Activated CD4-positive, alpha-beta T cell treated with anti-CD3 and anti-CD28 coated beads, Interleukin-2, amount 10 ng/mL, durations not matched to agents 24 days and 14 days (primary cell): ENCODE results near the gene MED13L. TPM values are rescaled to one million over a fixed set of nuclear protein-coding genes. Genes with fewer than 3 reads are reported as not detected.

Experiments used
- DNase-seq: peaks from one replicate; pipeline ENCODE4 v3.0.0; 2022
- H3K27ac Mint-ChIP-seq: one replicate; pipeline ENCODE4 v1.8.0; 2022; ENCODE audit warnings: mild to moderate bottlenecking, mixed read lengths
- H3K27me3 Mint-ChIP-seq: one replicate; pipeline ENCODE4 v1.8.0; 2022; ENCODE audit warnings: mixed read lengths
- H3K36me3 Mint-ChIP-seq: one replicate; pipeline ENCODE4 v1.8.0; 2022; ENCODE audit warnings: low read depth, mild to moderate bottlenecking, mixed read lengths
- H3K4me1 Mint-ChIP-seq: one replicate; pipeline ENCODE4 v1.8.0; 2021; ENCODE audit warnings: mixed read lengths
- H3K4me3 Mint-ChIP-seq: one replicate; pipeline ENCODE4 v1.8.0; 2022; ENCODE audit warnings: mild to moderate bottlenecking, moderate library complexity, mixed read lengths
- H3K9me3 Mint-ChIP-seq: one replicate; pipeline ENCODE4 v1.8.0; 2021; ENCODE audit warnings: mixed read lengths
- intact Hi-C: fragments of 100-400 bp; cut with micrococcal nuclease; formaldehyde crosslinking; loops from one replicate; pipeline ENCODE4 v1.15.1; 2023
- total RNA-seq: library from RNA; stranded (reverse); gene quantifications from 2 replicates; pipeline ENCODE4 v1.2.3, GENCODE V29; 2022

The MED13L gene
- total RNA-seq, 1 donor from 2014 or later = 62.9 TPM

DNA sequence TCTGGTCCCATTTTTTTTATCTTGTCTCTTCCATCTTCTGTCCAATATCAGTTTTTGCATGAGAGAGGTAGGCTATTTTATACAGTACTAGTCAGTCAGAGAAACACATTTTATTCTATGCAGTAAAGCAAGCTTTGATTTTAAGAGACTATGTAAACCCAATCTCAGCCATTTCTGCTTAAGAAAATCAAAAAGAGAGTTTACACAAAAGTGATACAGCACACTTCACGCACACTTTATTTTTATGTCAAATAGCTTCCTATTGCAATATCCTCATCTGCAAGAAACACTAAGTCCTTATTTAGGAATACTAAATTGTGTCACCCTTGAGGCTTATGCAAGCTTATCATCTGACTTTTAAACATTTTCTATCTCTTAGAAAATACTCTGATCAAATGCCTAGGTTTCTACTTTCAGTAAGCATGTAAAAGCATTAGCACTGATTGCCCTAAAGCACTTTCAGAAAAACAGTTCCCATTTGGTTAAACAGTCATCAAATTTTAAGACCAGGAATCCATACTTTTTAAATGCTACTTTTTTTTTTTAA is 78.3 kb downstream of the MED13L start:
- Mint-ChIP-seq H3K27ac (no peak overlapping the region), H3K36me3 (peaks cover 7% of the 10 kb centered on the region), H3K4me3 (no peak overlapping the region), H3K27me3 (no peaks in the 10 kb centered on the region), H3K9me3 (no peaks in the 10 kb centered on the region), H3K4me1 (peaks cover 27% of the 10 kb centered on the region)
- DNase-seq = no peak
- intact Hi-C loops = no loop called here

DNA sequence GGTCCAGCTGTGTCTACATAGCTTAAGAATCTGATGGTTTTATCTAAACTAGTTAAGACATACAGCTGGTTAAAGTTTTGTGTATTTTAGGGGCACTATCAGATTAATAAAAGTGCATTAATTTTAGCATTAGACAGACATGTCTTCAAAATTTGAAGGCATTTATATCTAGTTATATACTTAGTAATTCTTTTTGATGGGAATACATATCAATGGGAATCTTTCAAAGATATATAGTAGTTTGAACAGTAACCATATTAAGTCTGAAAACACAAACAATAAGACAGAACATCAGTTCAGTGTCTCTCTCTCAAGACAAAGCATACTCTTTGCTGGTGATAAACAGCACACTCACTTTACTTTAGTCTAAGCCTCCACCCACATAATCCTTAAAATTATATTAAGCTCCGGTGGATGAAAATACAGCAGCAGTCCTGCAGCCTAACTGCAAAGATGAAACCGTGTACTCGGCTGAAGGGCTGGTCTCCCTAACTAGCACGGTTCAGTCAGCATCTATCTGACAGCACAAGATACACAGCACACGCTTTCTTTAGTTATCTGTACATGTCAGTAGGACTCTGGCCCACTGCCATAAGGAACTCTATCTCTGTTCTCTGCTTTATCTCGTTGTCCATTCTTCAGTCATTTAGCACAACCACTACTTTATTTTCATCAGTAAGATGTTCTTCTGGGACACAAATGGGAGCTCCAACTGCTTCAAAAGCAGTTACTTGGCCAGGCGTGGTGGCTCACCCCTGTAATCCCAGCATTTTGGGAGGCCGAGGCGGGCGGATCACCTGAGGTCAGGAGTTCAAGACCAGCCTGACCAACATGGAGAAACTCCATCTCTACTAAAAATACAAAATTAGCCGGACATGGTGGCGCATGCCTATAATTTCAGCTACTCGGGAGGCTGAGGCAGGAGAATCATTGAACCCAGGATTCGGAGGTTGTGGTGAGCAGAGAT is 80.5 kb downstream of the MED13L start:
- no peaks in the 10 kb centered on the region for H3K27me3 Mint-ChIP-seq
- H3K36me3 Mint-ChIP-seq = peaks cover 5% of the 10 kb centered on the region
- peaks cover 32% of the 10 kb centered on the region for H3K4me1 Mint-ChIP-seq
- H3K4me3 Mint-ChIP-seq = no peak overlapping the region
- DNase-seq = no peak
- intact Hi-C loops = no loop called here
- H3K27ac Mint-ChIP-seq = no peak overlapping the region
- H3K9me3 Mint-ChIP-seq = no peaks in the 10 kb centered on the region

DNA sequence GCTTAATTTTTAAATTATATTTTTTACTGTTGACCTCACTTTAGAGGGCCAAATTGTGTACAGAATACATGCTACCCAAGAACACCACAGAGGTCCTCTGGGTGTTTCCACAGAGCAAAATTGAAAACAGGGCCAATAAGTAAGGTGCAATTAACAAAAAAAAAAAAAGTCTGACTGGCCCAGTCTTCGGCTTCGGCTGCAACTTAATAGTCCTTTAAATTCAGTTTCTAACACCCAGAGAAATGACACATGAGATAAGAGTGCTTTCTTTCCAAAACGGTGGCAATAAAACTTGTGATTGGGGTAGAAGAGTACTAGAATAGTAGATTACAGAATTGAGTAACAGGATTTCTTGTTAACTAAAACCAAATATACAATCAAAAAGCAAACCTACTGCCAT is 81.3 kb downstream of the MED13L start:
- no peak overlapping the region for H3K4me3 Mint-ChIP-seq
- H3K36me3 Mint-ChIP-seq = peaks cover 3% of the 10 kb centered on the region
- no peaks in the 10 kb centered on the region for H3K27me3 Mint-ChIP-seq
- H3K9me3 Mint-ChIP-seq = no peaks in the 10 kb centered on the region
- H3K27ac Mint-ChIP-seq = no peak overlapping the region
- H3K4me1 Mint-ChIP-seq = peaks cover 32% of the 10 kb centered on the region
- DNase-seq = no peak
- intact Hi-C loops = no loop called here

DNA sequence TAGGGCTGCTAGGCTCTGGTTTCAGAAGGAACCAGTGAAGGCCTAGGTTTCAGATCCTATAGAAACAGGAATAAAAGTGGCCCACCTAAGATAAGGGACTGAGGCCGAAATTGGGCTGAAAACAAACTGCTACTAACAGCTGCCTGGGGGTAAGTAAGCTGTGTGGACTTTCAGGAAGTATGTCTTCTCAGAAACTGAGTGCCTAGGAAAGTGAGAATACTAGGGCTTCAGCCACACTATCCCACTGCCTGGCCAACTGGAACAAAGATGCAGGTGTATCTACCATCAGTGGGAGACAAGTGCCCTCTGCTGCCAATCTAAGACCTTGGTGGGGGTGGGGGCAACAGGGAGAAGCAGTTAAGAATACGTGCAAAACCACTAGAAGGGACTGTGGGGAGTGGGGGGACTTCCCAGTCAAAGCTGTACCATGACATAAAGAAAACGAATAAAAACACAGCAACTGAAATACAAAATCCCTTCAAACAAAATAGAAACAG is 82.5 kb downstream of the MED13L start:
- H3K27ac Mint-ChIP-seq = peak overlapping the region; percentile 82
- no peaks in the 10 kb centered on the region for H3K9me3 Mint-ChIP-seq
- intact Hi-C loops = loop anchor here (1.0 to 2.0 kb wide), 3 partner anchors 23 to 196 kb away; no protein-coding TSS in a partner anchor
- peaks cover 1% of the 10 kb centered on the region for H3K36me3 Mint-ChIP-seq
- H3K27me3 Mint-ChIP-seq = no peaks in the 10 kb centered on the region
- H3K4me1 Mint-ChIP-seq = peaks cover 36% of the 10 kb centered on the region
- peak overlapping the region; percentile 65 for H3K4me3 Mint-ChIP-seq
- peak; percentile 87 for DNase-seq

DNA sequence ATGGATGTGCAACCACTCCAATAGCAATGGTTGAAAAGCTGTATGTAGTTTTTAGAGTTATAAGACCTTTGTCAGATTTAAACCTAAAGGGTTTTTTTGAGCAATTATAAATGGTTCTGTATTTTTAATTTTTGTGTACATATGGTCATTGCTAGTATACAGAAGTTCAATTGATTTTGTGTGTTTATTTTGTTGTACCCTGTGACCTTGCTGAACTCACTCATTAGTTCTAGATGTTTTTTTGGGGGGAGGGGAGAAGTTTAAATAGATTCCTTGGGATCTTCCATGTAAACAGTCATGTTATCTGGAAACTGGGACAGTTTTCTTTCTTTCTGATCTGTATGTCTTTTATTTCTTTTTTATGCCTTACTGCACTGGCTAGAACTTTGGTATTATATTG is 87.8 kb downstream of the MED13L start:
- Mint-ChIP-seq H3K27ac (no peak overlapping the region), H3K4me1 (peaks cover 54% of the 10 kb centered on the region)

DNA sequence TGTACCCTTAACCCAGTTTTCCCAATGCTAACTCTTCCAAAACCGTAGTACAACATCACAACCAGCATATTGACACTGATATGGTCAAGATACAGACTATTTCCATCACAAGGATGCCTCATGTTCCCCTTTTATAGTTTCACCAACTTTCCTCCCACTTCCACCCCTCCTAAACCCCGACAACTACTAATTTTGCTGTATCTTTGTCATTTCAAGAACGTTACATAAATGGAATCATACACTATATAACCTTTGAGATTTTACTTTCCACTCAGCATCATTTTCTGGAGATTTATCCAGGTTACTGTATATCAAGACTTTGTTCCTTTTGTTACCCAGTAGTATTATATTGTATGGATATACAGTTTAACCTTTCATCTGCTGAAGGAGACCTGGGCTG is 88.9 kb downstream of the MED13L start:
- no peak for DNase-seq
- intact Hi-C loops = loop anchor here (2.0 to 5.0 kb wide), 2 partner anchors 96 to 128 kb away; no protein-coding TSS in a partner anchor
- H3K27ac Mint-ChIP-seq = no peak overlapping the region
- peaks cover 54% of the 10 kb centered on the region for H3K4me1 Mint-ChIP-seq
- no peaks in the 10 kb centered on the region for H3K27me3 Mint-ChIP-seq
- no peaks in the 10 kb centered on the region for H3K9me3 Mint-ChIP-seq
- no peak overlapping the region for H3K4me3 Mint-ChIP-seq
- H3K36me3 Mint-ChIP-seq = peaks cover 4% of the 10 kb centered on the region

More for the DNA sequence above, 87.8 kb downstream of the MED13L start:
- intact Hi-C loops = loop anchor here (2.0 to 5.0 kb wide), 2 partner anchors 97 to 129 kb away; no protein-coding TSS in a partner anchor
- no peaks in the 10 kb centered on the region for H3K27me3 Mint-ChIP-seq
- H3K9me3 Mint-ChIP-seq = no peaks in the 10 kb centered on the region
- H3K4me3 Mint-ChIP-seq = no peak overlapping the region
- no peak for DNase-seq
- peaks cover 4% of the 10 kb centered on the region for H3K36me3 Mint-ChIP-seq

DNA sequence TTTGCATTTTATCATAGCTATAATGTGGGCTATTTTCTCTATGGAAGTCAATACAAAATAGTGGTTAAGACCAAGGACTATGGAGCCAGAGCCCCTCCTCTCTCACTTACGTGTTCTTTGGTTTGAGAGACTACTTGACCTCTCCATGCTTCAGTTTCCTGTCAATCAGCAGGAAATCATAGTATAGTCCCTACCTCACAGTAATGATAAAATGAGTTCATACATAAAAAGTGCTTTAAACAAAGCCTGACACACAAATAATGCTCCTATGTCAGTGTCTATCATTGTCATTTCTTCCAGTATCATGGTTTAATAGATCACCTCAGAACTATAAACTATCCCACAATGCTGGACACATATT is 90.4 kb downstream of the MED13L start:
- no peaks in the 10 kb centered on the region for H3K9me3 Mint-ChIP-seq
- no peak overlapping the region for H3K27ac Mint-ChIP-seq
- peaks cover 62% of the 10 kb centered on the region for H3K4me1 Mint-ChIP-seq
- peaks cover 4% of the 10 kb centered on the region for H3K36me3 Mint-ChIP-seq
- no peaks in the 10 kb centered on the region for H3K27me3 Mint-ChIP-seq
- H3K4me3 Mint-ChIP-seq = peak overlapping the region; percentile 0
- DNase-seq = no peak
- intact Hi-C loops = loop anchor here (2.0 to 5.0 kb wide), 2 partner anchors 14 to 95 kb away; no protein-coding TSS in a partner anchor

DNA sequence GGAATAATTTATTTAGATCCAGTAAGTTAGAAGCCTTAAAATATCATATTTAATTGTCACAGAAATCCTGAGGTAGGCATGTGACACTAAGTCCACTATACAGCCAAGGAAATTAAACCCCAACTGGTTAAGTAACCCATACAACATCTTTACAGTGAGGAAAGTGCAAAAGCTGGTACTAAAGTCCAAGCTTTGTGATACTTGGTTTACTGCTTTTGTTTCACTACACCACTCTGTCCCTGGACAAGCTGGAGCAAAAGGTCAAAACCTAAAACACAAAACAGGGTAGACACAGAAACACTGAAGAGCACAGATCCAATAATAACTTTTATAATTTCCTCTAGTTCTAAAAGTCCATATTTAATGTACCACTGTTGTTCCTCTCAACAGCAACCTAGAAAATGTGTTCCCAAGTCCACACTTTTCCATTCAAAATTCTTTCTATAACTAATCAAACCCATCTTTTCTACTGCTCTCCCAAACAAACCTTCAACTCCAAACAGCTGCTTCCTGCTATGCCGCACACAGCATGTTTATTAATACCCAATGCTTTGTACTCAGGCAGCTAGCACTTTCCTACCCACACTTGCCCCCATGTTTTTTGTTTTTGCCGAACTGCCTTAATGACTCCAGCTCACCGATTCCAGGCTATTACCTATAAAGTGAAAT is 90.9 kb downstream of the MED13L start:
- Mint-ChIP-seq H3K4me3 (peak overlapping the region; percentile 0), H3K4me1 (peaks cover 66% of the 10 kb centered on the region), H3K27ac (no peak overlapping the region), H3K36me3 (peaks cover 4% of the 10 kb centered on the region), H3K9me3 (no peaks in the 10 kb centered on the region), H3K27me3 (no peaks in the 10 kb centered on the region)
- intact Hi-C loops = loop anchor here (2.0 to 5.0 kb wide), 2 partner anchors 14 to 94 kb away; no protein-coding TSS in a partner anchor
- no peak for DNase-seq

DNA sequence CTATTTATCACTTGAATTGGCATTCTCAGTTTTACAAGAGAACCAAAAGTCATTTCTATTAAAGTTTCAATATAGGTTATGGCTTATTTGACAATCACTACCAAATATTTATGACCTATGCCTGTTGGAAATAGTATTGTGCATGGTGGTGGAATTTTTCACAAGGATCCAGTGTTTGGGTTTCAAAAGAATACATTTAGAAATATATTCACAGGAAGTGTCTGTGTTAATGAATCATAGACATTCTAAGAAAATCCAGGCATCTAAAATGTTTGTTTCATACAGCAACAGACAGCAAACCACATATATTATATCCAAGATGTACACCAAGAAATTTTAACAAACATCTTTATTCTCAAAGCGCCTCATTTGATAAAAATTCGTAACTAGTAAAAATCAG is 92.7 kb downstream of the MED13L start:
- intact Hi-C loops = loop anchor here (2.0 to 5.0 kb wide), 2 partner anchors 42 to 92 kb away; no protein-coding TSS in a partner anchor
- H3K9me3 Mint-ChIP-seq = no peaks in the 10 kb centered on the region
- H3K36me3 Mint-ChIP-seq = peaks cover 2% of the 10 kb centered on the region
- DNase-seq = no peak
- no peak overlapping the region for H3K27ac Mint-ChIP-seq
- no peaks in the 10 kb centered on the region for H3K27me3 Mint-ChIP-seq
- peaks cover 64% of the 10 kb centered on the region for H3K4me1 Mint-ChIP-seq
- no peak overlapping the region for H3K4me3 Mint-ChIP-seq

DNA sequence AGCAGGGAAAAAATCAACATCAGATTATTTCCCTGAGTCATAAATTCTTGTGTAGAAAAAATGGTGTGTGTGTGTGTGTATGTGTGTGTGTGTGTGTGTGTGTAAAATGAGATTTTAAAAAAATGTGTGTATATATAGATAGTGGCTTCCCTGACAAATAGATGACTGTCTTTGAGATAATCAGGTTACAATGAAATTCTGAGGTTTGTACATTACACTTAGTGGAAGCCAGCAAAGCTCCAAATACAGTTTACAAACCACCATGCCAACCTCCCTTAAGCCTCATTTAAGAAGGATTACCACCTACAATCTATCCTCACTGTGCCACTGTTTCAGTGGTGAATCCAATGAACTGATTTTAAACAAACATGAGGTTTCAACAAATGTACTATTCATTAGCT is 93.8 kb downstream of the MED13L start:
- Mint-ChIP-seq H3K4me3 (no peak overlapping the region), H3K27me3 (no peaks in the 10 kb centered on the region), H3K27ac (no peak overlapping the region), H3K4me1 (peaks cover 57% of the 10 kb centered on the region), H3K36me3 (no peaks in the 10 kb centered on the region), H3K9me3 (no peaks in the 10 kb centered on the region)
- DNase-seq = no peak
- intact Hi-C loops = loop anchor here (2.0 kb wide), 1 partner anchor 41 kb away; no protein-coding TSS in a partner anchor

DNA sequence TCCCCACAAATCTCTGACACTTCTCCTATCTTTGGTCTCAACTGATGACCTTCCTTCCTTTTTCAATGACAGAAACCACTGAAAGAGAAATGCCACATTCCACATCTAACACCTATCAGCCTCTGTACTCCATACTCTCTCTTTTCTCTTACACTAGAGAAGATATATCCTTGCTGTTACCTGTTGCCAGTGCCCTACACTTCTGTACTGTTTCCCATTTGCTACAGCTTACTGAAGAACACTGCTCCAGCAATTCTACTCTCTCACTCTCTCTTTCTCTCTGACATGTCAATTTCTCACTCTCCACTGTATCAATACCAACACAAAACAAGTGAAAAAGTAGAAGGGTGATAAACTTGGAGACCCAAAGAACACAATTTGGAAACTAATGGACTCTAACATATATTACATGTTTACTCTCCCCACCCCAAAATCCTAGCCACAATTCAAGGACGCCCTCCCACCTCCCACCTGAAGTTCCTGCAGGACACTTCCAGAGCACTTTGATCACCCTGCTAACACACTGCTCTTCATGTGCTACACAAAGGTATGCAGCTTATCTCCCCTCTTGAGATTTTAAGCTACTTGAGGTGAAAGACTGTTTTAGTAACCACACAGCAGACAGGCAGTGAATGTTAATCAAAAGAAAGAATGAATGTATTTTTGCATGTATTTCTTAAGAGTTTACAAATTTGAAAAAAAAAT is 95.0 kb downstream of the MED13L start:
- Mint-ChIP-seq H3K9me3 (no peaks in the 10 kb centered on the region), H3K4me1 (peaks cover 49% of the 10 kb centered on the region), H3K27me3 (no peaks in the 10 kb centered on the region), H3K27ac (no peak overlapping the region), H3K4me3 (no peak overlapping the region), H3K36me3 (no peaks in the 10 kb centered on the region)
- no peak for DNase-seq
- intact Hi-C loops = no loop called here

DNA sequence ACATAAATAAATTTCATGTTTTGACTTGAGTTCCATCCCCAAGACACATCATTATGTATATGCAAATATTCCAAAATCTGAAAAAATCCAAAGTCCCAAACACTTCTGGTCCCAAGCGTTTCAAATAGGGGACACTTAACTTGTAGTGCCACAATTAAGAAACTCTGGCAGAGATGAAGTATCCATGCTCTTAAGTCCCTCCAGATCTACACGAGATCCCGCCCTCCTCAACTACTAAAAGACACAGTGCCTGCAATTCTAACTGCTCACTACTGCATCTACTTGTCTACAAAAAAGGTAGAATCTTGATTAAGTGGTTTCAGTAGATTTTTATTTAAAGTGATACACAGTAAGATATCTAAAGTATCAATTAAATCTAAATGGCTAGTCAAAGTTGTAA is 97.0 kb downstream of the MED13L start:
- no peak overlapping the region for H3K27ac Mint-ChIP-seq
- H3K4me3 Mint-ChIP-seq = no peak overlapping the region
- H3K9me3 Mint-ChIP-seq = peaks cover 4% of the 10 kb centered on the region
- H3K4me1 Mint-ChIP-seq = peaks cover 45% of the 10 kb centered on the region
- H3K36me3 Mint-ChIP-seq = peaks cover 4% of the 10 kb centered on the region
- intact Hi-C loops = no loop called here
- no peak for DNase-seq
- no peaks in the 10 kb centered on the region for H3K27me3 Mint-ChIP-seq

DNA sequence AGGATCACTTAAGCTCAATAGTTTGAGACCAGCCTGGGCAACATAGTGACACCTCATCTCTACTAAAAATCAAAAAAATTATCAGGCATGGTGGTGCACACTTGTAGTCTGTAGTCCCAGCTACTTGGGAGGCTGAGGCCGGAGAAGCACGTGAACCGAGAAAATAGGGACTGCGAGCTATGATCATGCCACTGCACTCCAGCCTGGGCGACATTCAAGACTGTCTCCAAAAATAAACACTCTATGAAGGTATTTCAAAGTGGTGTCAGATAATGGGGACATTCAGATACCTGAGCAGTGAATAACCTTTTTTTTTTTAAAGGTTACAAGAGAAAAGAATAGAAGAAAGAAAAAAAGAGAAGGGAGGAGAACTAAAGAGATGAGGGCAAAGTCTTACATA is 98.1 kb downstream of the MED13L start:
- H3K9me3 Mint-ChIP-seq = peaks cover 4% of the 10 kb centered on the region
- intact Hi-C loops = no loop called here
- H3K27me3 Mint-ChIP-seq = no peaks in the 10 kb centered on the region
- H3K36me3 Mint-ChIP-seq = peaks cover 5% of the 10 kb centered on the region
- H3K4me1 Mint-ChIP-seq = peaks cover 43% of the 10 kb centered on the region
- H3K27ac Mint-ChIP-seq = no peak overlapping the region
- DNase-seq = no peak
- H3K4me3 Mint-ChIP-seq = no peak overlapping the region
